Liver (tissue), 9 donors: ENCODE data around the gene LYZ. TPM values are rescaled to one million over a fixed set of nuclear protein-coding genes. Genes with fewer than 3 reads are reported as not detected.

ENCODE experiments used
- DNase-seq: peaks from one replicate; pipeline ENCODE4 v3.0.0-alpha.2; 2017; ENCODE audit warnings: low spot score
- H3K27ac ChIP-seq, 2 donors: one replicate each; pipeline ENCODE4 v1.7.0; 2013; ENCODE audit warnings: inconsistent platforms in 2 of 2, low read length in 2 of 2, control low read depth in 1 of 2, low read depth in 1 of 2, mild to moderate bottlenecking in 1 of 2
- H3K27me3 ChIP-seq, 4 donors: one replicate each; pipeline versions ENCODE4 v1.6.1 to v1.7.0; 2013; ENCODE audit warnings: low read length in 3 of 4, inconsistent platforms in 1 of 4, mild to moderate bottlenecking in 1 of 4, moderate library complexity in 1 of 4; ENCODE audit not compliant: control insufficient read depth in 4 of 4, insufficient read depth in 4 of 4
- H3K36me3 ChIP-seq, 4 donors: one replicate each; pipeline versions ENCODE4 v1.6.1 to v1.7.0; 2013; ENCODE audit warnings: low read length in 3 of 4, mild to moderate bottlenecking in 3 of 4, low read depth in 1 of 4, moderate library complexity in 1 of 4; ENCODE audit not compliant: control insufficient read depth in 4 of 4, insufficient read depth in 3 of 4
- H3K4me1 ChIP-seq, 4 donors: one replicate each; pipeline versions ENCODE4 v1.6.1 to v1.7.0; 2013; ENCODE audit warnings: low read length in 3 of 4, mild to moderate bottlenecking in 3 of 4, moderate library complexity in 1 of 4; ENCODE audit not compliant: control insufficient read depth in 4 of 4, insufficient read depth in 4 of 4
- H3K4me3 ChIP-seq, 3 donors: one replicate each; pipeline versions ENCODE4 v1.6.1 to v1.7.0; 2013; ENCODE audit warnings: low read length in 3 of 3, control low read depth in 1 of 3, low read depth in 1 of 3, mild to moderate bottlenecking in 1 of 3
- H3K9ac ChIP-seq, 2 donors: one replicate each; pipeline ENCODE4 v1.7.0; 2013; ENCODE audit warnings: low read length in 2 of 2, mild to moderate bottlenecking in 2 of 2, moderate library complexity in 2 of 2, control low read depth in 1 of 2, low read depth in 1 of 2
- H3K9me3 ChIP-seq, 4 donors: one replicate each; pipeline versions ENCODE4 v1.6.1 to v1.7.0; 2013; ENCODE audit warnings: low read length in 3 of 4; ENCODE audit not compliant: control insufficient read depth in 4 of 4
- EGR1 ChIP-seq, 2 donors: IDR thresholded peaks; 2 replicates each; pipeline ENCODE4 v1.6.1; 2016 to 2018; ENCODE audit warnings: antibody characterized with exemption in 2 of 2, low read depth in 2 of 2
- FOXA1 ChIP-seq: IDR thresholded peaks from 2 replicates; pipeline ENCODE4 v1.6.1; 2016; ENCODE audit warnings: antibody characterized with exemption
- FOXA2 ChIP-seq: IDR thresholded peaks from 2 replicates; pipeline ENCODE4 v1.6.1; 2016; ENCODE audit warnings: antibody characterized with exemption
- GABPA ChIP-seq, 2 donors: IDR thresholded peaks in 1 of 2; conservative IDR thresholded peaks in 1 of 2; 2 replicates each; pipeline ENCODE4 v1.6.1; 2016; ENCODE audit warnings: antibody characterized with exemption in 2 of 2, mild to moderate bottlenecking in 1 of 2, moderate library complexity in 1 of 2
- HNF4A ChIP-seq, 2 donors: conservative IDR thresholded peaks; 2 replicates each; pipeline ENCODE4 v1.6.1; 2016; ENCODE audit warnings: antibody characterized with exemption in 2 of 2, mild to moderate bottlenecking in 2 of 2
- HNF4G ChIP-seq: IDR thresholded peaks from 2 replicates; pipeline ENCODE4 v1.6.1; 2016; ENCODE audit warnings: antibody characterized with exemption
- JUND ChIP-seq, 2 donors: IDR thresholded peaks; 2 replicates each; pipeline ENCODE4 v1.6.1; 2016; ENCODE audit warnings: antibody characterized with exemption in 2 of 2
- NR2F2 ChIP-seq: IDR thresholded peaks from 2 replicates; pipeline ENCODE4 v1.6.1; 2016; ENCODE audit warnings: antibody characterized with exemption
- RAD21 ChIP-seq, 2 donors: IDR thresholded peaks; 2 replicates each; pipeline ENCODE4 v1.6.1; 2016; ENCODE audit warnings: antibody characterized with exemption in 2 of 2, mild to moderate bottlenecking in 2 of 2
- SP1 ChIP-seq: IDR thresholded peaks from 2 replicates; pipeline ENCODE4 v1.6.1; 2018; ENCODE audit warnings: antibody characterized with exemption, mild to moderate bottlenecking
- TAF1 ChIP-seq: conservative IDR thresholded peaks from 2 replicates; pipeline ENCODE4 v1.6.1; 2016; ENCODE audit warnings: antibody characterized with exemption, mild to moderate bottlenecking
- YY1 ChIP-seq: IDR thresholded peaks from 2 replicates; pipeline ENCODE4 v1.6.1; 2016; ENCODE audit warnings: antibody characterized with exemption, mild to moderate bottlenecking
- WGBS: extraction: QIAGEN DNeasy Blood & Tissue Kit; methylation state at CpG from one replicate; pipeline ENCODE4 v1.1.7; 2013; 5-methylcytosine and 5-hydroxymethylcytosine counted together
- polyA plus RNA-seq, 2 donors: library from polyadenylated mRNA; stranded (reverse) in 1 of 2; unstranded in 1 of 2; fragments of 200-250 nt in 1 of 2; fragments of >200 nt in 1 of 2; fragmentation: Nextera tagmentation in 1 of 2; extraction: Ambion mirVana in 1 of 2; gene quantifications; one replicate each; pipeline versions ENCODE4 v1.2.1 to v1.2.3, GENCODE V29; 2013 to 2015
- total RNA-seq, 2 donors: library from RNA; depleted of rRNA; stranded (reverse); fragments of >200 nt; gene quantifications; one replicate each; pipeline ENCODE4 v1.2.3, GENCODE V29; 2014
- TF ChIP-seq, protein P1 (sequence below): fragments of 150-350 bp; IDR thresholded peaks from 2 replicates; pipeline ENCODE4 v1.5.1; 2017; ENCODE audit warnings: improper control_type of control experiment, low read depth, low read length; ENCODE audit not compliant: missing input control
- TF ChIP-seq, protein P2 (sequence below): IDR thresholded peaks from 2 replicates; pipeline ENCODE4 v1.6.1; 2016; ENCODE audit warnings: antibody characterized with exemption
- TF ChIP-seq, protein P3 (sequence below): IDR thresholded peaks from 2 replicates; pipeline ENCODE4 v1.6.1; 2016; ENCODE audit warnings: antibody characterized with exemption
- TF ChIP-seq, protein P4 (sequence below): IDR thresholded peaks from 2 replicates; pipeline ENCODE4 v1.6.1; 2016; ENCODE audit warnings: antibody characterized with exemption
- TF ChIP-seq, protein P5 (sequence below): IDR thresholded peaks from 2 replicates; pipeline ENCODE4 v1.6.1; 2016; ENCODE audit warnings: antibody characterized with exemption, mild to moderate bottlenecking
- donor health status: healthy.
- donor health status: healthy.
- donor health status: healthy.
- donor health status: healthy.
- donor health status: healthy.

Gene LYZ
- total and polyA plus RNA-seq, 4 donors, result 11.5 to 141 (median 33.5) TPM

DNA sequence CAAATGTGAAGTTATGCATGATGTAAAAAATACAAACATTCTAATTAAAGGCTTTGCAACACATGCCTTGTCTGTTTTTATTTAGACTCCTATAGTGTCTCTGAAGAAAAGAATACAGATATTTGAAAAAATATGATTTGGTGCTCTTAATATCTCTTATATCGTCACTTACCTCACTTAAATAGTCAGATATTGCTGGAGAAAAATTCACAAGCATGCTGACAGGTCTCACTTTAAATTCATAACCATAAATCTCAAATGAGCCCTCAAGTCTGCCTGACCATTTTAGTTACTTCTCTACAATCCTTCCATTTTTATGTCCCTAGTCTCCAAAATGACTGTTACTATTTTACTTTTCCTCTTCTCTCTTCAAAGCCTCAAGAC, 6.0 kb downstream of the LYZ start:
- no peak for DNase-seq
- Histone ChIP-seq H3K27ac (no peak overlapping the region), H3K4me3 (no peak overlapping the region), H3K9ac (no peak overlapping the region), H3K27me3 (no peaks in the 10 kb centered on the region), H3K36me3 (no peaks in the 10 kb centered on the region), H3K9me3 (no peaks in the 10 kb centered on the region), H3K4me1 (peaks cover 0 to 21% (median 12%) of the 10 kb centered on the region in 4 donors)
- TF ChIP-seq YY1, result no peak
- TF ChIP-seq HNF4A (conservative IDR thresholded peaks at IDR 0.05), result no peak
- TF ChIP-seq FOXA2, result no peak
- TF ChIP-seq SP1, result no peak
- TF ChIP-seq, protein P1, sequence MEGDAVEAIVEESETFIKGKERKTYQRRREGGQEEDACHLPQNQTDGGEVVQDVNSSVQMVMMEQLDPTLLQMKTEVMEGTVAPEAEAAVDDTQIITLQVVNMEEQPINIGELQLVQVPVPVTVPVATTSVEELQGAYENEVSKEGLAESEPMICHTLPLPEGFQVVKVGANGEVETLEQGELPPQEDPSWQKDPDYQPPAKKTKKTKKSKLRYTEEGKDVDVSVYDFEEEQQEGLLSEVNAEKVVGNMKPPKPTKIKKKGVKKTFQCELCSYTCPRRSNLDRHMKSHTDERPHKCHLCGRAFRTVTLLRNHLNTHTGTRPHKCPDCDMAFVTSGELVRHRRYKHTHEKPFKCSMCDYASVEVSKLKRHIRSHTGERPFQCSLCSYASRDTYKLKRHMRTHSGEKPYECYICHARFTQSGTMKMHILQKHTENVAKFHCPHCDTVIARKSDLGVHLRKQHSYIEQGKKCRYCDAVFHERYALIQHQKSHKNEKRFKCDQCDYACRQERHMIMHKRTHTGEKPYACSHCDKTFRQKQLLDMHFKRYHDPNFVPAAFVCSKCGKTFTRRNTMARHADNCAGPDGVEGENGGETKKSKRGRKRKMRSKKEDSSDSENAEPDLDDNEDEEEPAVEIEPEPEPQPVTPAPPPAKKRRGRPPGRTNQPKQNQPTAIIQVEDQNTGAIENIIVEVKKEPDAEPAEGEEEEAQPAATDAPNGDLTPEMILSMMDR, result no peak
- TF ChIP-seq, protein P2, sequence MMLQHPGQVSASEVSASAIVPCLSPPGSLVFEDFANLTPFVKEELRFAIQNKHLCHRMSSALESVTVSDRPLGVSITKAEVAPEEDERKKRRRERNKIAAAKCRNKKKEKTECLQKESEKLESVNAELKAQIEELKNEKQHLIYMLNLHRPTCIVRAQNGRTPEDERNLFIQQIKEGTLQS, result no peak
- no peak for TF ChIP-seq RAD21 (IDR thresholded peaks at IDR 0.05)
- TF ChIP-seq, protein P3, sequence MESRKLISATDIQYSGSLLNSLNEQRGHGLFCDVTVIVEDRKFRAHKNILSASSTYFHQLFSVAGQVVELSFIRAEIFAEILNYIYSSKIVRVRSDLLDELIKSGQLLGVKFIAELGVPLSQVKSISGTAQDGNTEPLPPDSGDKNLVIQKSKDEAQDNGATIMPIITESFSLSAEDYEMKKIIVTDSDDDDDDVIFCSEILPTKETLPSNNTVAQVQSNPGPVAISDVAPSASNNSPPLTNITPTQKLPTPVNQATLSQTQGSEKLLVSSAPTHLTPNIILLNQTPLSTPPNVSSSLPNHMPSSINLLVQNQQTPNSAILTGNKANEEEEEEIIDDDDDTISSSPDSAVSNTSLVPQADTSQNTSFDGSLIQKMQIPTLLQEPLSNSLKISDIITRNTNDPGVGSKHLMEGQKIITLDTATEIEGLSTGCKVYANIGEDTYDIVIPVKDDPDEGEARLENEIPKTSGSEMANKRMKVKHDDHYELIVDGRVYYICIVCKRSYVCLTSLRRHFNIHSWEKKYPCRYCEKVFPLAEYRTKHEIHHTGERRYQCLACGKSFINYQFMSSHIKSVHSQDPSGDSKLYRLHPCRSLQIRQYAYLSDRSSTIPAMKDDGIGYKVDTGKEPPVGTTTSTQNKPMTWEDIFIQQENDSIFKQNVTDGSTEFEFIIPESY, result no peak
- TF ChIP-seq EGR1 (IDR thresholded peaks at IDR 0.05; ENCODE audit: low read depth in 2 of 2), result no peak
- TF ChIP-seq, protein P4, sequence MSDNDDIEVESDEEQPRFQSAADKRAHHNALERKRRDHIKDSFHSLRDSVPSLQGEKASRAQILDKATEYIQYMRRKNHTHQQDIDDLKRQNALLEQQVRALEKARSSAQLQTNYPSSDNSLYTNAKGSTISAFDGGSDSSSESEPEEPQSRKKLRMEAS, result no peak
- TF ChIP-seq JUND (IDR thresholded peaks at IDR 0.05), result no peak
- TF ChIP-seq HNF4G, result no peak
- TF ChIP-seq FOXA1, result no peak
- TF ChIP-seq GABPA (IDR thresholded peaks at IDR 0.05 in 1 of 2, conservative IDR thresholded peaks at IDR 0.05 in 1 of 2), result no peak
- TF ChIP-seq NR2F2, result no peak
- TF ChIP-seq, protein P5, sequence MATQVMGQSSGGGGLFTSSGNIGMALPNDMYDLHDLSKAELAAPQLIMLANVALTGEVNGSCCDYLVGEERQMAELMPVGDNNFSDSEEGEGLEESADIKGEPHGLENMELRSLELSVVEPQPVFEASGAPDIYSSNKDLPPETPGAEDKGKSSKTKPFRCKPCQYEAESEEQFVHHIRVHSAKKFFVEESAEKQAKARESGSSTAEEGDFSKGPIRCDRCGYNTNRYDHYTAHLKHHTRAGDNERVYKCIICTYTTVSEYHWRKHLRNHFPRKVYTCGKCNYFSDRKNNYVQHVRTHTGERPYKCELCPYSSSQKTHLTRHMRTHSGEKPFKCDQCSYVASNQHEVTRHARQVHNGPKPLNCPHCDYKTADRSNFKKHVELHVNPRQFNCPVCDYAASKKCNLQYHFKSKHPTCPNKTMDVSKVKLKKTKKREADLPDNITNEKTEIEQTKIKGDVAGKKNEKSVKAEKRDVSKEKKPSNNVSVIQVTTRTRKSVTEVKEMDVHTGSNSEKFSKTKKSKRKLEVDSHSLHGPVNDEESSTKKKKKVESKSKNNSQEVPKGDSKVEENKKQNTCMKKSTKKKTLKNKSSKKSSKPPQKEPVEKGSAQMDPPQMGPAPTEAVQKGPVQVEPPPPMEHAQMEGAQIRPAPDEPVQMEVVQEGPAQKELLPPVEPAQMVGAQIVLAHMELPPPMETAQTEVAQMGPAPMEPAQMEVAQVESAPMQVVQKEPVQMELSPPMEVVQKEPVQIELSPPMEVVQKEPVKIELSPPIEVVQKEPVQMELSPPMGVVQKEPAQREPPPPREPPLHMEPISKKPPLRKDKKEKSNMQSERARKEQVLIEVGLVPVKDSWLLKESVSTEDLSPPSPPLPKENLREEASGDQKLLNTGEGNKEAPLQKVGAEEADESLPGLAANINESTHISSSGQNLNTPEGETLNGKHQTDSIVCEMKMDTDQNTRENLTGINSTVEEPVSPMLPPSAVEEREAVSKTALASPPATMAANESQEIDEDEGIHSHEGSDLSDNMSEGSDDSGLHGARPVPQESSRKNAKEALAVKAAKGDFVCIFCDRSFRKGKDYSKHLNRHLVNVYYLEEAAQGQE, result no peak
- WGBS, result 94% methylated on average over 1 of the region's 1 CpG

DNA sequence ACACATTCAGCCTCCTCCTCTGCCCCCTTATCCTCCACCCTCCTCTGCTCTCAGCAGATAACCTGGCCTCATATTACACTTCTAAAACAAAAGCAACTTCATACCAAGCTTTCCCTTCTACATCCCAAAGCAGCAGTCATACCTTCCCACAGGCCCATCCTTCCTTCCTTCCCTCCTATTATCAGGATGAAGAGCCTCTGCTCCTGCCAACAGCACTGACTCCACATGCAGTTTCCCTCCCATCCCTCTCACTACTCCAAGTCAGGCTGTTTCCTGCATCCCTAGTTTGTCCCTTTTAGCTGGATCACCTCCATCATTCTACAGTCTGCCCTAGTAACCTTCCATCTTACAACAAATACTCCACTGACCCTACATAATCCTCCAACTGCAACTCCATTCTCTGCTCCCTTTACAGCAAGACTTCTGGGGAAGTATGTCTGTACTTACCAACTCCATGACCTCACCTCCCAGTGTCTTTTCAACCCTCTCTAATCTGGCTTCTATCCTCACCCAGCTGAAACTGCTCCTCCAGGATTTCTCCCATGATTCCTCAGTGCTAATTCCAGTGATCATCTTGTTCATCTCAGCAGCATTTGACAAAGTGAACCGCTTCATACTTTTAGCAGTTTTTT, 6.5 kb downstream of the LYZ start:
- Histone ChIP-seq H3K9me3 (no peaks in the 10 kb centered on the region), H3K27me3 (no peaks in the 10 kb centered on the region), H3K27ac (no peak overlapping the region), H3K4me3 (no peak overlapping the region), H3K36me3 (no peaks in the 10 kb centered on the region), H3K9ac (no peak overlapping the region), H3K4me1 (peaks cover 0 to 22% (median 14%) of the 10 kb centered on the region in 4 donors)
- no peak for DNase-seq
- 77% methylated on average over 1 of the region's 1 CpG for WGBS
- TF ChIP-seq, protein P3, result no peak
- no peak for TF ChIP-seq FOXA2
- TF ChIP-seq NR2F2, result no peak
- no peak for TF ChIP-seq FOXA1
- no peak for TF ChIP-seq TAF1
- no peak for TF ChIP-seq EGR1 (IDR thresholded peaks at IDR 0.05; ENCODE audit: low read depth in 2 of 2)
- no peak for TF ChIP-seq GABPA (IDR thresholded peaks at IDR 0.05 in 1 of 2, conservative IDR thresholded peaks at IDR 0.05 in 1 of 2)
- no peak for TF ChIP-seq YY1
- no peak for TF ChIP-seq HNF4A (conservative IDR thresholded peaks at IDR 0.05)
- TF ChIP-seq, protein P2, result no peak
- TF ChIP-seq, protein P1, result no peak
- TF ChIP-seq RAD21 (IDR thresholded peaks at IDR 0.05), result no peak
